GM12878 (cell line): ENCODE measurements around the gene LIFR.

Source experiments
- CHD2 ChIP-seq: IDR thresholded peaks from 2 replicates; pipeline ENCODE4 v1.6.1; 2011; ENCODE audit warnings: low read depth, low read length, improper control_type of control experiment, borderline replicate concordance
- REST ChIP-seq: IDR thresholded peaks from 2 replicates; pipeline ENCODE4 v1.6.1; 2012; ENCODE audit warnings: mild to moderate bottlenecking, low read depth, low read length
- SIN3A ChIP-seq: IDR thresholded peaks from 2 replicates; pipeline ENCODE4 v1.6.1; 2012; ENCODE audit warnings: low read depth, low read length, improper control_type of control experiment
- TAF1 ChIP-seq: IDR thresholded peaks from 2 replicates; pipeline ENCODE4 v1.6.1; 2011; ENCODE audit warnings: mild to moderate bottlenecking, low read depth, low read length, borderline replicate concordance
- TF ChIP-seq, protein P1 (sequence below), 3 experiments: IDR thresholded peaks in 2 of 3; conservative IDR thresholded peaks in 1 of 3; 2 replicates each; pipeline ENCODE4 v1.5.1; 2011; ENCODE audit warnings: low read depth in 3 of 3, low read length in 3 of 3, mild to moderate bottlenecking in 3 of 3, control low read depth in 2 of 3, moderate library complexity in 2 of 3, inconsistent platforms in 1 of 3, mixed read lengths in 1 of 3; ENCODE audit not compliant: control insufficient read depth in 2 of 3, insufficient read depth in 1 of 3; ENCODE audit errors: extremely low read depth in 1 of 3

DNA sequence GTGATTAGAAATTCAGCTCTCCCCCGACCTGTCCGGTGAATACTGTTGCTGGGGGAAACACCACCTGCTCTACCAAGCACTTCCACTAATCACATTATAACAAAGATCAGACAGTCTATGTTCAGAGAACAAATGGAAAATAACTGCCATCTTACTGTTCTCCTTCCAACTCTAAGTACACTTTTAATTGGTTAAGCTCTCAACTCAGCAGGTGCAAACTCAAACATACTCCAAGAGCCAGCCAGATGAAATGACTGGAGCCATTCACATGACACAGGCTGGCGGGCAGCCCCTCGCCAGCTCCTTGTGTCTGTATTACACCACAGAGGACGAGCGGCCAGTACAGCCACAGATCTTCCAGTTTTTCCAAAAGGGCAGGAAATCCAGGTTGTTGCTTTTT lies 16.1 kb downstream of the LIFR start:
- TF ChIP-seq, protein P1, sequence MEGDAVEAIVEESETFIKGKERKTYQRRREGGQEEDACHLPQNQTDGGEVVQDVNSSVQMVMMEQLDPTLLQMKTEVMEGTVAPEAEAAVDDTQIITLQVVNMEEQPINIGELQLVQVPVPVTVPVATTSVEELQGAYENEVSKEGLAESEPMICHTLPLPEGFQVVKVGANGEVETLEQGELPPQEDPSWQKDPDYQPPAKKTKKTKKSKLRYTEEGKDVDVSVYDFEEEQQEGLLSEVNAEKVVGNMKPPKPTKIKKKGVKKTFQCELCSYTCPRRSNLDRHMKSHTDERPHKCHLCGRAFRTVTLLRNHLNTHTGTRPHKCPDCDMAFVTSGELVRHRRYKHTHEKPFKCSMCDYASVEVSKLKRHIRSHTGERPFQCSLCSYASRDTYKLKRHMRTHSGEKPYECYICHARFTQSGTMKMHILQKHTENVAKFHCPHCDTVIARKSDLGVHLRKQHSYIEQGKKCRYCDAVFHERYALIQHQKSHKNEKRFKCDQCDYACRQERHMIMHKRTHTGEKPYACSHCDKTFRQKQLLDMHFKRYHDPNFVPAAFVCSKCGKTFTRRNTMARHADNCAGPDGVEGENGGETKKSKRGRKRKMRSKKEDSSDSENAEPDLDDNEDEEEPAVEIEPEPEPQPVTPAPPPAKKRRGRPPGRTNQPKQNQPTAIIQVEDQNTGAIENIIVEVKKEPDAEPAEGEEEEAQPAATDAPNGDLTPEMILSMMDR (IDR thresholded peaks at IDR 0.05 in 2 of 3, conservative IDR thresholded peaks at IDR 0.05 in 1 of 3; ENCODE audit: control insufficient read depth in 2 of 3, extremely low read depth in 1 of 3, insufficient read depth in 1 of 3, low read depth in 3 of 3, low read length in 3 of 3): no peak
- TF ChIP-seq CHD2 (no peak), TAF1 (no peak), SIN3A (no peak), REST (no peak)
